Fibroblast of villous mesenchyme (primary cell): ENCODE results near the gene IGSF23. TPM values are rescaled to one million over a fixed set of nuclear protein-coding genes. Genes with fewer than 3 reads are reported as not detected.

Experiments
- DNase-seq: peaks from one replicate; pipeline ENCODE4 v3.0.0-alpha.2; 2010; ENCODE audit warnings: low read depth
- H3K4me3 ChIP-seq: 2 replicates; pipeline ENCODE4 v1.5.1; 2011; ENCODE audit warnings: low read depth, mild to moderate bottlenecking, low read length
- total RNA-seq: library from RNA; depleted of rRNA; stranded (reverse); fragments of >200 nt; gene quantifications from 2 replicates; pipeline ENCODE4 v1.2.3, GENCODE V29; 2012
- TF ChIP-seq, protein P1 (sequence below): IDR thresholded peaks from 2 replicates; pipeline ENCODE4 v1.5.1; 2012; ENCODE audit warnings: low read depth, mild to moderate bottlenecking, low read length; ENCODE audit not compliant: insufficient read depth

The IGSF23 gene
- total RNA-seq, 1 donor: 0.43 TPM

DNA sequence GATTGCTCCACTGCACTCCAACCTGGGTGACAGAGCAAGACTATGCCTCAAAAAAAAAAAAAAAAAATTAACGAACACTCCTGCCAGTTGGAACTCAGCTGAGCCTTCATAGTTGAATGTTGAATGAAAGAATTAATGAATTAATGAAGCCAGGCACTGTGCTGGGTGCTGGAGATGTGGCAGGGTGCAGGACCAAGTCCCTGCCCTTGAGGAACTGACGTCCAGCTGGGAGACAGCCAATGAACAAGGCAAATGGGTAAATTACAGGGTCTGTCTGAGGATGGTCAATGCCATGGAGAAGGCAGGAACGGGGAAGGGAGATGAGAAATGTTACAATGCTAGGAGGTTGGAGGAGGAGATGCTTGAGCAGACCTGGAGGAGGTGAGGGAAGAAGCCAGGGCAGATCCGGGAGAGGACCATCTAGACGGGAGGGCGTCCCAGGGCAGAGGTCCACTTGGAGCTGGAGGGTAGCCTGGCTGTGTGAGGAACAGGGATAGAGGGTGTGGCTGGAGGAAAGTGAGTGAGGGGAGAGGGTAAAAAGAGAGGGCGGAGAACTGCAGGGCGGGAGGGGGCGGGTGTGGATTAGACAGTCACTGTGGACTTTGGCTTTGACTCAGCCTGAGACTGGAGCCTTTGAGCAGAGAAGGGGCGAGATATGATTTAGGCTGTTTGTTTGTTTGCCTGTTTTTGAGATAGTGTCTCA is 16.8 kb upstream of the IGSF23 start:
- TF ChIP-seq, protein P1, sequence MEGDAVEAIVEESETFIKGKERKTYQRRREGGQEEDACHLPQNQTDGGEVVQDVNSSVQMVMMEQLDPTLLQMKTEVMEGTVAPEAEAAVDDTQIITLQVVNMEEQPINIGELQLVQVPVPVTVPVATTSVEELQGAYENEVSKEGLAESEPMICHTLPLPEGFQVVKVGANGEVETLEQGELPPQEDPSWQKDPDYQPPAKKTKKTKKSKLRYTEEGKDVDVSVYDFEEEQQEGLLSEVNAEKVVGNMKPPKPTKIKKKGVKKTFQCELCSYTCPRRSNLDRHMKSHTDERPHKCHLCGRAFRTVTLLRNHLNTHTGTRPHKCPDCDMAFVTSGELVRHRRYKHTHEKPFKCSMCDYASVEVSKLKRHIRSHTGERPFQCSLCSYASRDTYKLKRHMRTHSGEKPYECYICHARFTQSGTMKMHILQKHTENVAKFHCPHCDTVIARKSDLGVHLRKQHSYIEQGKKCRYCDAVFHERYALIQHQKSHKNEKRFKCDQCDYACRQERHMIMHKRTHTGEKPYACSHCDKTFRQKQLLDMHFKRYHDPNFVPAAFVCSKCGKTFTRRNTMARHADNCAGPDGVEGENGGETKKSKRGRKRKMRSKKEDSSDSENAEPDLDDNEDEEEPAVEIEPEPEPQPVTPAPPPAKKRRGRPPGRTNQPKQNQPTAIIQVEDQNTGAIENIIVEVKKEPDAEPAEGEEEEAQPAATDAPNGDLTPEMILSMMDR: no peak
- DNase-seq: no peak
- H3K4me3 ChIP-seq: no peak overlapping the region

DNA sequence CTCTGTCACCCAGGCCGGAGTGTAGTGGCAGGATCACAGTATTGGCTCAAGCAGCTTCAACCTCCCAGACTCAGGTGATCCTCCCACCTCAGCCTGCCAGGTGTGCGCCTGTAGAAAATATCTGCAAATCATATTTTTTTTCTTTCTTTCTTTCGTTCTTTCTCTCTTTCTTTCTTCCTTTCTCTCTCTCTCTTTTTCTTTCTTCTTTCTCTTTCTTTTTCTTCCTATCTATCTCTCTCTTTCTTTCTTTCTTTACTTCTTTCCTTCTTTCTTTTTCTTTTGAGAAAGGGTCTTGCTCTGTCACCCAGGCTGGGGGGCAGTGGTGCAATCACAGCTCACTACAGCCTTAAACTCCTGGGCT is 16.3 kb upstream of the IGSF23 start:
- no peak for DNase-seq
- TF ChIP-seq, protein P1: no peak
- no peak overlapping the region for H3K4me3 ChIP-seq

DNA sequence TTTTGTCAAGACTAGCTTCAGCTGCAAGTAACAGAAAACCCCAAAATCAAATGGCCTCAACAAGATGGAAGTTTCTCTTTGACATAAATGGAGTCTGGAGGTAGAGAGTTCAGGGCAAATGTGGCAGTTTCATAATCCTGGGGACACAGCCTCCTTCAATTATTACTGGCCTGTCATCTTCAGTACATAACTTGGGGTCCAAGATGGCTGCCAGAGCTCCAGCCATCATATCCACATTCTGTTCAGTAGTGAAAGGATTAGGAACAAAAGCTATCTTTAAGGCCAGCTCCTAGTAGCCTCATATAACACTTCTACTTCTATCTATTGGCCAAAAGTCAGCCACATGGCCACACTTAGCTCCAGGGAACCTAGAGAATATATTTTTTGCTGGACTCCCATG is 15.0 kb upstream of the IGSF23 start:
- TF ChIP-seq, protein P1: no peak
- no peak overlapping the region for H3K4me3 ChIP-seq
- DNase-seq: no peak

DNA sequence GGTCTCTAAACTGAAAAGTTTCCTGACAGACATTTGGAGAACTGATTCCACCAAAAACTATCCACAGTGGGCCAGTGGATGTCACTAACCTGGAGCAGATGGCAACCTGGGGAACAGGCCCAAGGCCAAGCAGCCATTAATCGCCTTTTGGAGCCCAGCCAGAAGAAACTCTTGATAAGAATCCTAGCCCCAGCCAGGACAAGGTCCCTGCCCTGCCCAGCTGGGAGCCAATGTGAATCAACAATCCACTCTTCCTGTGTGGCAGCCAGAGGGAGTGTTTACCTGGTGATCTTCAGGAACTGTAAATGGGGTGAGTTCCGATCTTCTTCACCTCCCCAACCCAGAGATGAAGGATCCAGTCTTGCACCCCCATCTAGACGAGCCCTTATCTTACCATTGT is 14.5 kb upstream of the IGSF23 start:
- no peak for DNase-seq
- TF ChIP-seq, protein P1: no peak
- no peak overlapping the region for H3K4me3 ChIP-seq

DNA sequence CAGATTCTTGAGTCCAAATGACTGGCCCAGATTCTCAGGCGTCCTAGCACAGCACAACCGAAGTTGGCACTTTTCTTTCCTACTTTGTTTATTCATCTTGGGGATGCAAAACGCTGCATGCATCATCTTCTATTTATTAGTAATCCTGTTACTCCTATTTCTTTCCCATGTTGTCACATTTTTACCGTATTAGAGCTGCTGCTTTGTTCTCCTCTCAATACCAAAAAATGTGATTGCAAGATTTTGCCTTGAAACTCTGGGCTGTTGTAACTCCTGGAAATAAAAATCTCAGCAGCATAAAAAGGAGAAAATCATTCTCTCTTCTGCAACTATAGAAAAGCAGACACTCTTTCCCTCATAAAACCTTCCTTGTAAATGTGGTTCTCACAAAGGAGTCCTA is 12.9 kb upstream of the IGSF23 start:
- TF ChIP-seq, protein P1: no peak
- no peak overlapping the region for H3K4me3 ChIP-seq
- DNase-seq: peak; percentile 25

DNA sequence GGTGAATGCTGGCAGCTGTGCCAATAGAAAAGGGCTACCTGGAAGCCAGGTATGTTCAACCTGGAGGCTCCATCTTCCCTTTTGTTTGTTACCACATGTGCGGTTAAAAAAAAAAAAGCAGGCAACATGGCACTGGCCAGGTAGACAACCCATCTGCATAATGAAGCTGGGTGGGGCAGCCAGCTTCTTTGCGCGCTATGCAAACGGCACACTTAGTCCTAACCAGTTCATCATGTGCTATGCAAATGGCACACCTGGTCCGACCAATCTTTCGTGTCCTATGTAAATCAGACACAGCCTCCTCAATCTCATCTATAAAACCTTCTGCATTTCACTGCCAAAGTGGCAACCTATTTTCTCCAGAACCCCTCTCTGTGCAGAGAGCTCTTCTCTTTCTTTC is 11.3 kb upstream of the IGSF23 start:
- TF ChIP-seq, protein P1: no peak
- no peak overlapping the region for H3K4me3 ChIP-seq
- no peak for DNase-seq
